Osteocyte (in vitro differentiated cells): ENCODE data around the gene TNFRSF8. TPM values are rescaled to one million over a fixed set of nuclear protein-coding genes. Genes with fewer than 3 reads are reported as not detected.

ENCODE experiments used
- DNase-seq: peaks from one replicate; pipeline ENCODE4 v3.0.0; 2021; ENCODE audit warnings: mixed read lengths; ENCODE audit not compliant: unreplicated experiment; ENCODE audit errors: extremely low spot score
- H3K27ac Mint-ChIP-seq: one replicate; pipeline ENCODE4 v1.8.0; 2021; ENCODE audit warnings: mild to moderate bottlenecking, mixed read lengths; ENCODE audit not compliant: unreplicated experiment
- H3K27me3 Mint-ChIP-seq: one replicate; pipeline ENCODE4 v1.8.0; 2021; ENCODE audit warnings: mixed read lengths; ENCODE audit not compliant: unreplicated experiment
- H3K36me3 Mint-ChIP-seq: one replicate; pipeline ENCODE4 v1.8.0; 2021; ENCODE audit warnings: mixed read lengths; ENCODE audit not compliant: unreplicated experiment
- H3K4me1 Mint-ChIP-seq: one replicate; pipeline ENCODE4 v1.8.0; 2021; ENCODE audit warnings: mixed read lengths; ENCODE audit not compliant: unreplicated experiment
- H3K4me3 Mint-ChIP-seq: one replicate; pipeline ENCODE4 v1.8.0; 2021; ENCODE audit warnings: mild to moderate bottlenecking, moderate library complexity, mixed read lengths; ENCODE audit not compliant: unreplicated experiment
- H3K9me3 Mint-ChIP-seq: one replicate; pipeline ENCODE4 v1.8.0; 2021; ENCODE audit warnings: mixed read lengths; ENCODE audit not compliant: unreplicated experiment
- total RNA-seq: library from RNA; stranded (reverse); gene quantifications from 2 replicates; pipeline ENCODE4 v1.2.1, GENCODE V29; 2021
- TF ChIP-seq, protein P1 (sequence below): fragments of 200-600 bp; sonication (generic); IDR thresholded peaks from 2 replicates; pipeline ENCODE4 v1.5.0; 2021; ENCODE audit warnings: antibody characterized with exemption, mild to moderate bottlenecking, moderate library complexity

TNFRSF8 gene
- total RNA-seq, 1 donor from 2014 or later, result not detected

DNA sequence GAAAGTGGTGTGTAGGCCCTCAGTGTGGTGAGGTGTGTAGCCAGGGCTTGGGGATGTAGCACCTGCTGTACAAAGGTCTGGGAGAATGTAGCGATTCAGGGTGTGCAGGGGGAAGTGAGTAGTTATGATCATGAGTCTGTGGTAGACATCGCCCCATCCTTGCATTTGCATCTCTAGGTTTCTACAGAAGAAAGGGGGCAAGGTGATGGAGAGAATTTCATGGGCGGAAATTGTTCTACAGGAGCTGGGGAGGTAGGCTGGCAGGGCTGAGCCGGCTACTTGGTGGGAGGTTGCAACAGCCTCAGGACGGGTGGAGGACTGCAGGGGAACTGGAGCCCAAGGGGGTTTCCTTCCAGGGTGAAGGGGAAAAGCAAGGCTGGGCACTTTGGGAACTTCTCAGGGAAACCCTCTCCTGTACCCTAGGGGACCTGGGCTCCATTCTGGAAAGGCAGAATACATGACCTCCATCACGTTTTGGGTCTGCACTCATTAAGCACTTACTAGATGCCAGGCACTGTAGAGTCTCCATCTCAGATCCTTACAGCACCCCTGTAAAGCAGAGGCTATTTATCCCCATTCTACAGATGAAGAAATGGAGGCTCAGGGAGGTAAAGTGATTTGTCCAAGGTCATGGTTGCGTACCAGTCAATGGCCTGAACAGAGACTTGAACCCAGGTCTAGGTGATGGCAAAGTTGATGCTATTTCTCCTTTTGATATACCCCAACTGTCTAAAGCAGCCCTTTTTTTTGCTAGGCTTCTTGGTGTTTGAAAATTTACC is 89.2 kb downstream of the TNFRSF8 start:
- Mint-ChIP-seq H3K36me3 (peaks cover 1% of the 10 kb centered on the region), H3K27ac (no peak overlapping the region), H3K9me3 (peaks cover 8% of the 10 kb centered on the region), H3K4me1 (peaks cover 28% of the 10 kb centered on the region), H3K4me3 (no peak overlapping the region), H3K27me3 (no peaks in the 10 kb centered on the region)
- no peak for DNase-seq
- TF ChIP-seq, protein P1, sequence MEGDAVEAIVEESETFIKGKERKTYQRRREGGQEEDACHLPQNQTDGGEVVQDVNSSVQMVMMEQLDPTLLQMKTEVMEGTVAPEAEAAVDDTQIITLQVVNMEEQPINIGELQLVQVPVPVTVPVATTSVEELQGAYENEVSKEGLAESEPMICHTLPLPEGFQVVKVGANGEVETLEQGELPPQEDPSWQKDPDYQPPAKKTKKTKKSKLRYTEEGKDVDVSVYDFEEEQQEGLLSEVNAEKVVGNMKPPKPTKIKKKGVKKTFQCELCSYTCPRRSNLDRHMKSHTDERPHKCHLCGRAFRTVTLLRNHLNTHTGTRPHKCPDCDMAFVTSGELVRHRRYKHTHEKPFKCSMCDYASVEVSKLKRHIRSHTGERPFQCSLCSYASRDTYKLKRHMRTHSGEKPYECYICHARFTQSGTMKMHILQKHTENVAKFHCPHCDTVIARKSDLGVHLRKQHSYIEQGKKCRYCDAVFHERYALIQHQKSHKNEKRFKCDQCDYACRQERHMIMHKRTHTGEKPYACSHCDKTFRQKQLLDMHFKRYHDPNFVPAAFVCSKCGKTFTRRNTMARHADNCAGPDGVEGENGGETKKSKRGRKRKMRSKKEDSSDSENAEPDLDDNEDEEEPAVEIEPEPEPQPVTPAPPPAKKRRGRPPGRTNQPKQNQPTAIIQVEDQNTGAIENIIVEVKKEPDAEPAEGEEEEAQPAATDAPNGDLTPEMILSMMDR, result no peak

DNA sequence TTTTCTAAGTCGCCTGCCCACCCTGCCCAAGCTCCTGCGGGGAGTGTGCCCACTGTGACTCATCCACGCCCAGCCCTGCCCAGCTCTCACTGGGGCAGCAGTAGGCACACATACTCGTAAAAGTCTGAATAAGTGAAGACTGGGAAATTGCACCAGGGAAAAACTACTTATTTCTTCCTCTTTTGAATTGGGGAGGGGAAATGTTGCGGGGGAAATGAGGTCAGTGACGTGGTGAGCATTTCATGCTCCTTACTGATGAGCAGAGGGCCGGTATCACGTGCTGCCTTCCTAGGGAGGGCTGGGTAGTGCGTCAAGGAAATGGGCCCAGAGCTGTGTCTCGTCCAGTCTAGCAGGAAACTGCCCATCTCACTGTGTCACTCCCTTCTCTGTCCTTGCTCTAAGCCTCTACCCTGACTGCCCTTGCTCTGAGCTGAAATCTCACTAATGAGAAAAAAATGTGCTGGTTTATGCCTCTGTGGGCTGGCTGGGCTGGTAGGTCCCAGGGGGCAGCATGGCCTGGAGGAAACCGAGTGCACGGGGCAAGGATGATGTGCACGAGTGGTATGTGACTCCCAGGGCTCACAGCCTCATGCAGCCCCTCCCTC is 90.2 kb downstream of the TNFRSF8 start:
- TF ChIP-seq, protein P1, result no peak
- peak overlapping the region; percentile 4 for H3K4me3 Mint-ChIP-seq
- peak overlapping the region; percentile 85 for H3K27ac Mint-ChIP-seq

DNA sequence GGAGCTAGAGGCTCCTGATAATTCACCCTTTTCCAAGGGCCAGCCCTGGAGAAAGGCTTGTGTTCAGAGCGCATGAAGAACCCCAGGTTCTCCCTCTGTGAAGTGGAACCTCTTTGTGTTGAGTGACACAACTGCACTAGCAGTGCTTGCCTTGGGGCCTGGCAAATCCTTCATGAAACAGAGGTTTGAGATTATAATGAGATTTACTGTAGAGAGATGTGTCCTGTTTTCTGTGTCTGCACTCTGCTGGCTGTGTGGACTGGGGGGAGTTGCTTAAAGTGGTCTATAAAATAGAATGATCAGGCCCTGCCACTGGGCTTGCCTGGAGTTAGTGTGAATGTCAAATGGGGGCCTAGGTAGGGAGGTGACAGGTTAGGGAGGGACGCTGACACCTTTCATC is 92.2 kb downstream of the TNFRSF8 start:
- no peaks in the 10 kb centered on the region for H3K36me3 Mint-ChIP-seq
- TF ChIP-seq, protein P1, result no peak
- peaks cover 42% of the 10 kb centered on the region for H3K4me1 Mint-ChIP-seq
- no peaks in the 10 kb centered on the region for H3K27me3 Mint-ChIP-seq
- no peak for DNase-seq
- H3K4me3 Mint-ChIP-seq, result no peak overlapping the region
- no peaks in the 10 kb centered on the region for H3K9me3 Mint-ChIP-seq
- H3K27ac Mint-ChIP-seq, result no peak overlapping the region

More for the DNA sequence above, 90.2 kb downstream of the TNFRSF8 start:
- H3K4me1 Mint-ChIP-seq, result peaks cover 36% of the 10 kb centered on the region
- peaks cover 1% of the 10 kb centered on the region for H3K36me3 Mint-ChIP-seq
- no peaks in the 10 kb centered on the region for H3K27me3 Mint-ChIP-seq
- peak; percentile 88 for DNase-seq
- peaks cover 8% of the 10 kb centered on the region for H3K9me3 Mint-ChIP-seq

DNA sequence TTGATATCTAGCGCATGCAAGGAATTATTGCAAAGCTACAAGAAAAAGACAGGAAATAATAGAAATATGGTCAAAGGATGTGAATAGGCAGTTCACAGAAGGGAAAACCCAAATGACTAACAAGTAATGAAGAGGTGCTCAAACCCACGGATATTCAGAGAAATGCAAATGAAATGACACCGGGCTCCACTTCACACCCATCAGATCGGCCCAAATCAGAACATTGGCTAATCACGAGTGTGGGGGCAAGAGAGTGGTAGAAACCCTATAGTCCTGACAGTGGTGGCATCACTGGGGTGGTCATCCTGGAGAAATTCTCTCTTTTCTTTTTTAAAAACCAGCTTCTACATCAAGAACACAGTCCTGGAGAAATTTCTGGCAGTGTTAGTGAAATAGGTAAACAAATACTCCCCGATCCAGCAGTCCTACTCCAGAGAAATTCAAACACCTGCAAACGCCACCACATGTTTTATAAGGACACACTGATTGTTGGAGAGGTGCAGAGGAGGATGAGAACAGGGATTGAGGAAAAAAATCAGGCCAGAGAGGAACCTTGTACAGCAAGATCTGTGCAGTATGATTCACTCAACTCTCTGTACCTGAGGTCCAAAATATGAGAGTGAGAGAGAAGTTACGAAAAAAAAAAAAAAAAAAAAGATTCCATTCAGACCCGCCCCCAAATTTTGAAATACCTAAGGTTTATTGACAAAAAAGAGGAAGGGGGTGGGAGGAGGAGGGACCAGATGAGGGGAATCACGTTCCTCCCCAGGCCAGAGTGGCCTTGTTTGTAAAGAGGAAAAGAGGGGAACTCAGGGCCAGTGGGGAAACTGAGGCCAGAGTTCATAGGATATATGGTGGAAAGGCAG is 94.5 kb downstream of the TNFRSF8 start:
- H3K27ac Mint-ChIP-seq, result no peak overlapping the region
- no peaks in the 10 kb centered on the region for H3K27me3 Mint-ChIP-seq
- H3K4me3 Mint-ChIP-seq, result no peak overlapping the region
- H3K4me1 Mint-ChIP-seq, result peaks cover 47% of the 10 kb centered on the region
- H3K9me3 Mint-ChIP-seq, result no peaks in the 10 kb centered on the region
- H3K36me3 Mint-ChIP-seq, result no peaks in the 10 kb centered on the region
- TF ChIP-seq, protein P1, result no peak
- DNase-seq, result no peak
